GM13976 (cell line): ENCODE measurements around the gene RD3L.

Experiments
- DNase-seq: peaks from one replicate; pipeline ENCODE4 v3.0.0; 2012; ENCODE audit warnings: low spot score
- CTCF ChIP-seq: IDR thresholded peaks from 2 replicates; pipeline ENCODE4 v1.5.1; 2012; ENCODE audit warnings: borderline replicate concordance, mild to moderate bottlenecking; ENCODE audit not compliant: insufficient read depth; ENCODE audit errors: extremely low read depth, missing control alignments, control extremely low read depth
- in situ Hi-C: fragments of 300-500 bp; cut with MboI; formaldehyde crosslinking; loops from one replicate; pipeline ENCODE4 v1.12.0; 2022; ENCODE audit warnings: low sequenced_read_pairs, mixed read lengths, inconsistent platforms; ENCODE audit not compliant: unreplicated experiment

RD3L gene

GRCh38 chr14:103969961-103970360, 27.6 kb upstream of the RD3L start:
- in situ Hi-C loops, result no loop called here
- DNase-seq, result no peak
- no peak for TF ChIP-seq CTCF

GRCh38 chr14:103966631-103967030, 24.3 kb upstream of the RD3L start:
- no peak for DNase-seq
- in situ Hi-C loops, result no loop called here
- no peak for TF ChIP-seq CTCF

- DNase-seq, result no peak
- TF ChIP-seq CTCF, result no peak
- in situ Hi-C loops, result no loop called here
Observed at GRCh38 chr14:103961928-103962578, 19.7 kb upstream of the RD3L start.

GRCh38 chr14:103960457-103961055, 18.2 kb upstream of the RD3L start:
- in situ Hi-C loops, result no loop called here
- TF ChIP-seq CTCF, result no peak
- no peak for DNase-seq

- DNase-seq, result no peak
- in situ Hi-C loops, result no loop called here
- no peak for TF ChIP-seq CTCF
Observed at GRCh38 chr14:103949131-103949790, 6.9 kb upstream of the RD3L start.

- in situ Hi-C loops, result no loop called here
- DNase-seq, result no peak
- no peak for TF ChIP-seq CTCF
Observed at GRCh38 chr14:103948442-103948841, 6.1 kb upstream of the RD3L start.

GRCh38 chr14:103946975-103947374, 4.6 kb upstream of the RD3L start:
- DNase-seq, result no peak

More at GRCh38 chr14:103946975-103947374, 4.6 kb upstream of the RD3L start:
- no peak for TF ChIP-seq CTCF
- in situ Hi-C loops, result no loop called here
